Activated CD4-positive, alpha-beta T cell treated with anti-CD3 and anti-CD28 coated beads, Interleukin-2, amount 50 U/mL, for 24 hours (primary cell): ENCODE data around the gene ETS1.

ENCODE experiments used
- DNase-seq, 2 donors: peaks; one replicate each; pipeline ENCODE4 v3.0.0-alpha.2; 2020; ENCODE audit warnings: low read depth in 1 of 2, low spot score in 1 of 2

Gene ETS1

GRCh38 chr11:128619007-128619406, 31.6 kb upstream of the ETS1 start:
- no peak for DNase-seq

DNA sequence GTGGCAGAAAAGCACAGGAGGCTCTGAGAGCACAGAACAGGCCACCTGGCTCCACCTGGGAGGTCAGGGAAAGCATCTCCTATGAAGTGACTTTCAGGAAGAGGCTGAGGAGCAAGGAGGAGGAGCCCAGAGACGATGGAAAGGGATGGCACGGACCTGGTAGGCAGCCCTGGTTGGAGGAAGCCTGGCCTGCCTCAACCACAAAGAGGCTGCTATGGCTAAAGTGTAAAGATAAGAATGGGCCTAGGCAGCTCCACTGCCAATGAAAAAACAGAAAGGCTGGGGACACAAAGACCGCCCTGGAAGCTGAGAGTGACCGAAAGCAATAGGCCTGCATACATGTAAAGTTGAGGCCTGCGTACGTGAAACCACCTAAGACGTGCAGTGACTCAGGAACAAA, 31.2 kb upstream of the ETS1 start:
- no peak for DNase-seq

- no peak for DNase-seq
Measured at GRCh38 chr11:128616161-128616560, 28.8 kb upstream of the ETS1 start.

GRCh38 chr11:128615612-128616011, 28.3 kb upstream of the ETS1 start:
- DNase-seq, result no peak

- no peak for DNase-seq
Measured at GRCh38 chr11:128615076-128615475, 27.7 kb upstream of the ETS1 start.

- DNase-seq, result no peak
Measured at GRCh38 chr11:128614026-128614425, 26.7 kb upstream of the ETS1 start.

GRCh38 chr11:128613300-128613995, 26.1 kb upstream of the ETS1 start:
- no peak for DNase-seq

DNA sequence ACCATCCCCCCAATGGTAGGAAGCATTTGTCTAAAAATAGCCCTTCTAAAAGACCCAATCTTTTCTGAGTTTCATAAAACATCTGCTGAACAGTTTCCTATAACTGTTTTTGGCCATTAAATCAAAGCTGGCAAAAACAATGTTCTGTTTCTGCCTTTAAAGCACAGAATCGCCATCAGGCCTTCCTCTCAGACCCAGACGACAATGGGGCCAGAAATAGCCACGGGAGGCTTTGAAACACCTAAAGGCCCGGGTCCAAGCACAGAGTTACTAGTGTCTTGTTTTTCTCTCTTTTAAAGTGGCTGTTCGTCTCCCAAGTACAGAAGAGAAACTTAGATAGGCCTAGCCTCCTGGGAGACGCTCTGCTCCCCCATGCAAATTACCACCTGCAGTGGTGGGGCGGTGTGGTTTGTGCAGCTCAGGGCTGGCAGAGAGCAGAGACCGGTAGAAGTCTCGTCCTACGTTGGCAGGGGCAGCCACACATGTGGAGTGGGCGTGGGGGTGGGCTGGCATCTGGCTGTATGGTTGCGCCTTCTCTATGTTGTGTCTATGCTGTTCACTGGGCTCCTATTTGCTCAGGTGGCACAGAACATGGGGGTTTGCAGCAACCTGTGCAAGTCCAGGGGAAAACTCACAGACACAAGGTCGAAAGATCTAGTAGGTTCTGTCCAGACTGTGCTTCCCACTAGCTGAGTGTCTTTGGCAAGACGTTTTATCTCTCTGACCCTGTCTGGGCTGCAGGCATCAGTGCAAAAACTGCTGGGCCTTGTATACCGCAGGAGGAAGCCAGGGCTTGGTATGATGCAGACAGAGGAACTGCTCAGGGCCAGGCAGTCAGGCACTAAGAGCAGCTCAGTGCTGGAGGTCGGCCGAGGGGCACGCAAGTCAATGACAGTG, 23.6 kb upstream of the ETS1 start:
- DNase-seq, result peak in 1 of 2 donors; percentile 29

GRCh38 chr11:128609785-128610184, 22.4 kb upstream of the ETS1 start:
- DNase-seq, result no peak

DNA sequence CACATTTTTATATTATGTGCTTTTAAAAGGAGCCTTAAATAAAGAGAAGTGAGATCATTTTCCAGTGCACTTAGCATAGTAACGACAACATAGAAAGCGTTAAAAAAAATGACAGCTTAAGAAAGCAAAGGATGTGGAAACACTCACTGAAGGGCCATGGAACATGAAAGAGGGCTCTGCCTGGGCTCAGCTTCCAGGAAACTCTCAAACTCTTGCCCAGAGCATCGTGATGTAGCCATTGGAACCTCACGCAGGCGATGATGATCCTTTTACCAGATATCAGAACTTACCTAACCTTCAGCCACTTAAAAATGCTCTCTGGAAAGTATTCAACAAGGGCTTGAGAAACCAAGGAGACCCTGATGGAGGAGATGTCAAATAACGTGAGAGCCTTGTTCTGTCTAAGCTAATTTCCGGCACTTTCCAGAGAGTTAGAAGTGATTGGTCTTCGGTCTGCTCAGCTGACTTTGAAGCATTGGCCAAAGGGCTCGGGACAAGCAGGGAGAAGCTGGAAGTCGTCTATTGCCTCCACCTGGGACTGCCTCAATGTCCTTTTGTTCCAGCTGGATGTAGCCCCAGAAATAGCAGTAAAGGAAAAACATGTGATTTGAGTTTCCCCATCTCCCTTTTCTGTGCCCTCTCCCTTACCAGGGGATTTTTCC, 21.5 kb upstream of the ETS1 start:
- no peak for DNase-seq

DNA sequence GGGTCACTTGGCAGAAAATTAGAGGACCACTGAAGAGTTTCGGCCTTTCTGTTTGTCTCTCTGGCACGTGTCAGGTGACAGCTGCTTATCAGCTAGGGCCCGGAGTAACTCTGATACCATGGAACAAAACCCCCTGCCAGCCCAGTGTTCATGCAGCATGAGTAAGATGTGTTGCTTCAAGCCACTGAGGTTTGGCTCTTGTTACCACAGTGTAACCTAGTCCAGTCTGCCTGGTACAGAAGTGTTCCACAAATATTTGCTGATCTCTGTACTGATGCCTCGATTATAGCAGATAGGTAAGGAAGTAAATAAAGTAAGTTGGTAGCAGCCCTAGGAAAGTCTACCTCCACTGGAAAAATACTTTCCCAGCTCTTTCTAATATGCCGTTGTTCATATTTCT, 20.5 kb upstream of the ETS1 start:
- no peak for DNase-seq

- no peak for DNase-seq
Measured at GRCh38 chr11:128604723-128605122, 17.4 kb upstream of the ETS1 start.

- DNase-seq, result no peak
Measured at GRCh38 chr11:128603752-128604414, 16.5 kb upstream of the ETS1 start.

- DNase-seq, result no peak
Measured at GRCh38 chr11:128603003-128603696, 15.8 kb upstream of the ETS1 start.

GRCh38 chr11:128599729-128600128, 12.4 kb upstream of the ETS1 start:
- DNase-seq, result no peak

DNA sequence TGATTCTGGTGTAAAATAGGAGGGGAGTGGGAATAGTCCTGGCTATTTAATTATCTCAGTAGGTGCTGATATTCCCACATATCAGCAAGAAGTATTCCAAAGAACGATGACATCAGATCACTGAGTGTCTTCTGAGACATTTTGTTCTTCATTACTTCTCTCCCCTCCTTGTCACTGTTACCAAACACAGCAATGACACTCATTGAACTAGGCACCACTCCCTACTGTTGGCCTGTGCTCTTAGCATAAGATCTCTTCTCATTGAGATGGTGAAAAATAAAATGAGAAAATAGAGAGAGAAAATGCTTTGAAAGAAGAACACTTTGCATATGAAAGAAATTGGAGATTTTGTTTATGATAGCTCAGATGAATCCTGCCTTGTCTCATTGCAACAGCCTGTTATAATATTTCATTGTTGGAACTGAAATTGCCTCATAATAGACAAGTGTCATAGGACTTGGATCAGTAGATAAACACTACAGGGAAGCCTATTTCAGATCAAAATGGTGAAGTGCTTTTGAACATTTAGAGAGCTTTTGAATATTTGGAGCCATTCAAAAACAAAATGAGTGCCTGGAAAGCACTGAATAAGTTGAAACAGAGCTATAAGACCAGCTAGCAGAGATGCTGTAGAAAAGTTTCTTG, 11.3 kb upstream of the ETS1 start:
- DNase-seq, result no peak

- DNase-seq, result no peak
Measured at GRCh38 chr11:128598096-128598495, 10.7 kb upstream of the ETS1 start.

GRCh38 chr11:128597209-128597608, 9.9 kb upstream of the ETS1 start:
- DNase-seq, result no peak

DNA sequence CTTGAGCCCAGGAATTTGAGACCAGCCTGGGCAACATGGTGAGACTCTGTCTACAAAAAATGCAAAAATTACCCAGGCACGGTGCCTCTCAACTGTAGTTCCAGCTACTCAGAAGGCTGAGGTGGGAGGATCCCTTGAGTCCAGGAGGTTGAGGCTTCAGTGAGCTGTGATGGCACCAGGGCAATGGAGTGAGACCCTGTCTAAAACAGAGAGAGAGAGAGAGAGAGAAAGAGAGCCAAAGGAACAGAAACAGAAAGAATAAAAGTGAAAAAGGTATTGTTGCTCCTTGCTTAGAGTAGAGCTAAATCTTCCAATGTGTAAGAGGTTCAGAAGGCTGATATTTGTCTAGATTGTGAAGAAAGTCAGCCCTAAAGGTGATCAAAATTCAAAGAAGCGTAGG, 8.9 kb upstream of the ETS1 start:
- DNase-seq, result no peak

DNA sequence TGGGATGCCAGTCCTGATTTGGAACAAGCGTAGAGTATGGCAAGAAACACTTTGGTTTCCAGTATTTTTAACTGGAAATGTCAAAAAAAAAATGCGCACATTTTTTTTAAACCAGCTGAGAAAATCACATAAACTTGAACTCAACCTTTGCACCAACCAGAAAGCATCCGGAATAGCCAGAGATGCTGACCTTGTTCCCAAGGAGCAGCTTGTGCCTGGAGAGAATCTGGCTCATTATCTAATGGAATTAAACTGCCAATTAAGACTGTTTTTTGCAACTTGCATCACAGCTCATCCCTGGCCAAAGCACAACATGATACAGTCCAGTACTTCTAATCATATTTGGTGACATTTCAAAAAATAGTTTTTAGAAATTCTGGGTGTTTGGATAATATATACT, 8.4 kb upstream of the ETS1 start:
- no peak for DNase-seq
